GM12801 (cell line): ENCODE results near the gene NCAN.

Experiments
- TF ChIP-seq, protein P1 (sequence below): IDR thresholded peaks from one replicate; pipeline ENCODE4 v1.5.1; 2011; ENCODE audit warnings: control low read depth; ENCODE audit not compliant: insufficient read length; ENCODE audit errors: extremely low read depth

Gene NCAN

DNA sequence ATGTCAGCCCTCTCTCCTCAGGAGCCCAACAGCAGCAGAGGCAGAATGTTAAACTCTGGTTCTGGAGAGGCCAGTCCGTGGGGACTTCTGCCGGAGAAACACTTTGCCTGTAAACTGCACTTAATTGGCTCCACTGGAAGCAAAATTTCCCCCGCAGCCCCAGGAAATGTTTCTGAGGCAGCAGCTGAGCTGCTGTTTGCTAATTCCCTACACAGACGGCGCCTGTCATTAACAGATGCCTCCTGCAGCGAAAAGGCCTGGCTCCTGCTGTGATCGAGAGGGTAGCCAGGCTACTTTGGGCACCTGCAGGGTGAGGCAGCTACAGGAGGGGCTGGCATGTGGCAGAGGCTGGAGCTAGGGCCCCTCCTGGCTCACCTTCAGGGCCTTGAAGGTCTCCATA is 66.6 kb downstream of the NCAN start:
- TF ChIP-seq, protein P1, sequence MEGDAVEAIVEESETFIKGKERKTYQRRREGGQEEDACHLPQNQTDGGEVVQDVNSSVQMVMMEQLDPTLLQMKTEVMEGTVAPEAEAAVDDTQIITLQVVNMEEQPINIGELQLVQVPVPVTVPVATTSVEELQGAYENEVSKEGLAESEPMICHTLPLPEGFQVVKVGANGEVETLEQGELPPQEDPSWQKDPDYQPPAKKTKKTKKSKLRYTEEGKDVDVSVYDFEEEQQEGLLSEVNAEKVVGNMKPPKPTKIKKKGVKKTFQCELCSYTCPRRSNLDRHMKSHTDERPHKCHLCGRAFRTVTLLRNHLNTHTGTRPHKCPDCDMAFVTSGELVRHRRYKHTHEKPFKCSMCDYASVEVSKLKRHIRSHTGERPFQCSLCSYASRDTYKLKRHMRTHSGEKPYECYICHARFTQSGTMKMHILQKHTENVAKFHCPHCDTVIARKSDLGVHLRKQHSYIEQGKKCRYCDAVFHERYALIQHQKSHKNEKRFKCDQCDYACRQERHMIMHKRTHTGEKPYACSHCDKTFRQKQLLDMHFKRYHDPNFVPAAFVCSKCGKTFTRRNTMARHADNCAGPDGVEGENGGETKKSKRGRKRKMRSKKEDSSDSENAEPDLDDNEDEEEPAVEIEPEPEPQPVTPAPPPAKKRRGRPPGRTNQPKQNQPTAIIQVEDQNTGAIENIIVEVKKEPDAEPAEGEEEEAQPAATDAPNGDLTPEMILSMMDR, result no peak

DNA sequence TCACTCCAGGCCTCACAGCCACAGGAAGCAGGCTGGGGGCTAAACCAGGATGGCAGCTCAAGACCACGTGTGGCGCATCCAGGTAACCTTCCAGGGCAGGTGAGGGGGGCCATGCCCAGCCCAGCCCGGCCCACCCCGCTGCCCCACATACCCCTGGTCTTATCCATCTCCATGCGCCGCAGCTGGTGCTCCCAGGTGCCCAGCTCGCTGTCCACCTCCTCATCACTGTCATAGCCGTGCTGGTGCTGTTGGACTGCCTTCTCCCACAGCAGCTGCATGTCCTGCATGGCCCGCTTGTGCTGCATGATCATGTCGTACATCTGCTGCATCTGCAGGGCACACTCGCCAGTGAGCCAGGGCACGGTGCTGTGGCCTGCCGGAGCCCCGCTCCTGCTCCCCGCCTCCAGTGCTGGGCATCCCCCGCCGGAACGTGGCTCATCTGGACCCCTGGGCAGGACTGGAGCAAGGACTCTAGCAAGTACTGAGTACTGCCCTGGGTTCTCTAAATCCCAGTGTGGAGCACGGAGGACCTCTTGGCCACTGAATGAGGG is 67.4 kb downstream of the NCAN start:
- TF ChIP-seq, protein P1, result no peak

DNA sequence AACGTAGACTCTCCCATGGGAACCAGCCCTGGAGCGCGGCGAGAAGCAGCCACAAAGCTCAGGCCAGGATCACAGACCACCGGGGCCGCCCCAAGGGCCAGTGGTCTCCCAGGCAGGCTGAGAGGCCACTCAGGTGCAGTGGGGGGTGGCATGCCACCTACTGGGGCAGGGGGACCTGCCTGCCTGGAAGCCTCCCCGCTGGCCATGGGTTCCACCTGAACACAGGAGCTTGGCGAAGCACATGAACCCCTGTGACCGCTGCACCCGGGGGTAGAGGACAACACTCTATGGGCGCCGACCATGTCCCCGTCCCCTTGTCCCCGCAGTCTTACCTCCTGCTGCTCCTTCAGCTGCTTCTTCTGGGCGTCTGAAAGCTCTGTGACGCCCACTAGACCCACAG is 68.1 kb downstream of the NCAN start:
- TF ChIP-seq, protein P1, result no peak

DNA sequence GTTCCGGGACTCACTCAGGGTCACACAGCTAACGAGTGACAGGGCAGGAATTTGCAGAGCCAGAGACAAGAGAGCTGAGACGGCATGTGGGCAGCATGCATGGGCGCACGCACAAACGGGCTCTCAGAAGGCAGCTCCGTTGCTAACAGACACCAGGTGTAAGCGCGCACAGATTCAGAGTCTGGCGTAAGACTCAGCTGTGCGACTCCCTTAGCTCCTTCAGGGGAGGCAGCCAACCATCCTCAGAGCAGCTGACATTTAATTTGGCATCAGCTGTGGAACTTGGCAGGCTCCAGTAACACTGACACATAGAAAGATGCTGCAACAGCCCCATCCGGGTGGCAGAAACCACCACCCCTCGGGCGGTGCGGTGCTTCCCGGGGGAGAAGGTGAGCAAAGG is 68.8 kb downstream of the NCAN start:
- TF ChIP-seq, protein P1, result no peak

DNA sequence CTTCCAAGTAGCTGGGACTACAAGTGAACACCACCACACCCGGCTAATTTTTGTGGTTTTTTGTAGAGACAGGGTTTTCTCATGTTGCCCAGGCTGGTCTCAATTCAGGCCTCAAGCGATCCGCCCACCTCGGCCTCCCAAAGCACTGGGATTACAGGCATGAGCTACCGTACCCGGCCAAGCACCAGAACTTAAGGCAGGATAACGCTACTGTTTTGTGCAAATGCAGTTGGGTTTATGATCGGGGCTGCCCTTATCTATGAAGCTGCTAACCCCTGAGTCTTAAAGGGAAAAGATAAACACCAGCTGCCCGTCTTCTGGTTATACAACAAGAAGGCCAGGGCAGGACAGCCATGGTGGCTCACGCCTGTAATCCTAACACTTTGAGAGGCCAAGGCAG is 73.9 kb downstream of the NCAN start:
- TF ChIP-seq, protein P1, result no peak

DNA sequence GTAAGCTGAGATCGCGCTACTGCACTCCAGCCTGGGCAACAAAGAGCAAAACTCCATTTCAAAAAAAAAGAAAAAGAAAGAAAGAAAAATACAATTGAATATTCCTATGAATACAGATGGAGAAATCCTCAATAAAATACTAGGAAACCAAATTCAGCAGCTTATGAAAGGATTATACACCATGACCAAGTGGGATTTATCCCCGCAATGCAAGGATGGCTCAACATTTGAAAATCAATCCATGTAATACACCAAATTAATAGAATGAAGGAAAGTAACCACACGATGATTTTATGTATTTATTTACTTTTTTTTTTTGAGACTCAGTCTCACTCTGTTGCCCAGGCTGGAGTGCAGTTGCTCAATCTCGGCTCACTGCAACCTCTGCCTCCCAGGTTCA is 80.8 kb downstream of the NCAN start:
- TF ChIP-seq, protein P1, result no peak

DNA sequence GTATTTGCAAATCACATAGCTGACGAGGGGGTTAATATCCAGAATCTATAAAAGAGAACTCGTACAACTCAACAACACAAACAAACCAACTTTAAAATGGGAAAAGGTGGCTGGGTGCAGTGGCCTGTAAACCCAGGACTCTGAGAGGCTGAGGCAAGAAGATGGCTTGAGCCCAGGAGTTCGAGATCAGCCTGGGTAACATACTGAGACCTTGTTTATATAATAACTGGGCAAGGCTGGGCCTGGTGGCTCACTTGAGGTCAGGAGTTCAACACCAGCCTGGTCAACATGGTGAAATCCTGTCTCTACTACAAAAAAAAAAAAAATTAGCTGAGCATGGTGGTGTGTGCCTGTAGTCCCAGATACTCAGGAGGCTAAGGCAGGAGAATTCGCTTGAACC is 83.2 kb downstream of the NCAN start:
- TF ChIP-seq, protein P1, result no peak
